ENCODE results near the gene CHIT1.

CHIT1 gene

GRCh38 chr1:203219934-203220333 lies 9.5 kb downstream of the CHIT1 start:
- in situ Hi-C loops (cut with HindIII; ENCODE audit: low sequenced_read_pairs) = no loop called here

GRCh38 chr1:203219171-203219570 lies 10.3 kb downstream of the CHIT1 start:
- in situ Hi-C loops (cut with HindIII; ENCODE audit: low sequenced_read_pairs) = no loop called here

- in situ Hi-C loops (cut with HindIII; ENCODE audit: low sequenced_read_pairs) = no loop called here
Observed at GRCh38 chr1:203217668-203218067, 11.8 kb downstream of the CHIT1 start.

- in situ Hi-C loops (cut with HindIII; ENCODE audit: low sequenced_read_pairs) = no loop called here
Observed at GRCh38 chr1:203217139-203217655, 12.3 kb downstream of the CHIT1 start.

- in situ Hi-C loops (cut with HindIII; ENCODE audit: low sequenced_read_pairs) = no loop called here
Observed at GRCh38 chr1:203216274-203217138, 13.0 kb downstream of the CHIT1 start.

- in situ Hi-C loops (cut with HindIII; ENCODE audit: low sequenced_read_pairs) = no loop called here
Observed at GRCh38 chr1:203215573-203215972, 13.9 kb downstream of the CHIT1 start.

- in situ Hi-C loops (cut with HindIII; ENCODE audit: low sequenced_read_pairs) = no loop called here
Observed at GRCh38 chr1:203214871-203215270, 14.6 kb downstream of the CHIT1 start.

- in situ Hi-C loops (cut with HindIII; ENCODE audit: low sequenced_read_pairs) = no loop called here
Observed at GRCh38 chr1:203213126-203213525, 16.3 kb downstream of the CHIT1 start.

- in situ Hi-C loops (cut with HindIII; ENCODE audit: low sequenced_read_pairs) = no loop called here
Observed at GRCh38 chr1:203211812-203212211, 17.7 kb downstream of the CHIT1 start.

GRCh38 chr1:203210988-203211387 lies 18.5 kb downstream of the CHIT1 start:
- in situ Hi-C loops (cut with HindIII; ENCODE audit: low sequenced_read_pairs) = no loop called here

- in situ Hi-C loops (cut with HindIII; ENCODE audit: low sequenced_read_pairs) = no loop called here
Observed at GRCh38 chr1:203210350-203210749, 19.1 kb downstream of the CHIT1 start.

GRCh38 chr1:203208181-203208580 lies 21.3 kb downstream of the CHIT1 start:
- in situ Hi-C loops (cut with HindIII; ENCODE audit: low sequenced_read_pairs) = no loop called here

- in situ Hi-C loops (cut with HindIII; ENCODE audit: low sequenced_read_pairs) = no loop called here
Observed at GRCh38 chr1:203207751-203208150, 21.7 kb downstream of the CHIT1 start.

GRCh38 chr1:203206129-203206687 lies 23.3 kb downstream of the CHIT1 start:
- in situ Hi-C loops (cut with HindIII; ENCODE audit: low sequenced_read_pairs) = no loop called here

- in situ Hi-C loops (cut with HindIII; ENCODE audit: low sequenced_read_pairs) = no loop called here
Observed at GRCh38 chr1:203204756-203205155, 24.7 kb downstream of the CHIT1 start.

GRCh38 chr1:203202431-203203245 lies 26.8 kb downstream of the CHIT1 start:
- in situ Hi-C loops (cut with HindIII; ENCODE audit: low sequenced_read_pairs) = no loop called here

- in situ Hi-C loops (cut with HindIII; ENCODE audit: low sequenced_read_pairs) = no loop called here
Observed at GRCh38 chr1:203201516-203202205, 27.8 kb downstream of the CHIT1 start.

GRCh38 chr1:203200916-203201315 lies 28.6 kb downstream of the CHIT1 start:
- in situ Hi-C loops (cut with HindIII; ENCODE audit: low sequenced_read_pairs) = no loop called here

- in situ Hi-C loops (cut with HindIII; ENCODE audit: low sequenced_read_pairs) = no loop called here
Observed at GRCh38 chr1:203199816-203200571, 29.5 kb downstream of the CHIT1 start.

- in situ Hi-C loops (cut with HindIII; ENCODE audit: low sequenced_read_pairs) = no loop called here
Observed at GRCh38 chr1:203199481-203199815, 30.0 kb downstream of the CHIT1 start.

Measured in DLD1 (cell line).